Measurements from ENCODE around the gene BCL2L2. TPM values are rescaled to one million over a fixed set of nuclear protein-coding genes. Genes with fewer than 3 reads are reported as not detected.

BCL2L2 gene
- total and polyA plus RNA-seq, 2 experiments from 2014 or later, result 4.3 to 20.8 TPM

GRCh38 chr14:23326491-23327332 is 20.1 kb downstream of the BCL2L2 start:
- Histone ChIP-seq H3K4me3 (no peak overlapping the region), H3K4me1 (ENCODE audit: insufficient read depth) (peaks cover 9% of the 10 kb centered on the region), H3K9me3 (ENCODE audit: low read depth) (no peaks in the 10 kb centered on the region), H3K36me3 (replicated peaks; ENCODE audit: insufficient read depth, low read depth) (no peaks in the 10 kb centered on the region), H3K79me2 (peaks cover 26% of the 10 kb centered on the region), H2AFZ (no peak overlapping the region), H3K4me2 (no peak overlapping the region), H3K9me2 (replicated peaks; ENCODE audit: insufficient read depth) (no peaks in the 10 kb centered on the region), H3K27me3 (no peaks in the 10 kb centered on the region), H3K27ac (no peak overlapping the region), H4K20me1 (ENCODE audit: insufficient read depth, poor library complexity, severe bottlenecking) (peaks cover 12% of the 10 kb centered on the region)
- DNase-seq (ENCODE audit: low spot score), result no peak
- WGBS (ENCODE audit: low lambda C conversion rate, missing lambda C conversion rate), result 87% methylated on average over 13 of the region's 13 CpGs
- TF ChIP-seq CTCF (IDR thresholded peaks at IDR 0.05; ENCODE audit: poor library complexity) (no peak), EZH2phosphoT487 (IDR thresholded peaks at IDR 0.05; ENCODE audit: low read depth, severe bottlenecking, unreplicated experiment) (no peak), EZH2 (IDR thresholded peaks at IDR 0.05; ENCODE audit: borderline replicate concordance) (no peak)

- WGBS (ENCODE audit: low lambda C conversion rate, missing lambda C conversion rate), result 56% methylated on average over 4 of the region's 4 CpGs
Observed at GRCh38 chr14:23327947-23328744, 21.5 kb downstream of the BCL2L2 start.

GRCh38 chr14:23335623-23336022 is 29.0 kb downstream of the BCL2L2 start:
- Histone ChIP-seq H3K9me3 (ENCODE audit: low read depth) (no peaks in the 10 kb centered on the region), H3K27ac (no peak overlapping the region), H3K27me3 (no peaks in the 10 kb centered on the region), H3K9me2 (replicated peaks; ENCODE audit: insufficient read depth) (no peaks in the 10 kb centered on the region), H3K4me2 (no peak overlapping the region), H3K36me3 (replicated peaks; ENCODE audit: insufficient read depth, low read depth) (no peaks in the 10 kb centered on the region), H3K4me3 (no peak overlapping the region), H3K4me1 (ENCODE audit: insufficient read depth) (no peaks in the 10 kb centered on the region), H2AFZ (no peak overlapping the region), H4K20me1 (ENCODE audit: insufficient read depth, poor library complexity, severe bottlenecking) (no peaks in the 10 kb centered on the region), H3K79me2 (no peaks in the 10 kb centered on the region)
- no peak for TF ChIP-seq EZH2phosphoT487 (IDR thresholded peaks at IDR 0.05; ENCODE audit: low read depth, severe bottlenecking, unreplicated experiment)
- TF ChIP-seq EZH2 (IDR thresholded peaks at IDR 0.05; ENCODE audit: borderline replicate concordance), result no peak
- no peak for TF ChIP-seq CTCF (IDR thresholded peaks at IDR 0.05; ENCODE audit: poor library complexity)
- DNase-seq (ENCODE audit: low spot score), result no peak
- WGBS (ENCODE audit: low lambda C conversion rate, missing lambda C conversion rate), result 80% methylated on average over 5 of the region's 5 CpGs

More at GRCh38 chr14:23327947-23328744, 21.5 kb downstream of the BCL2L2 start:
- DNase-seq (ENCODE audit: low spot score), result peak; percentile 85
- Histone ChIP-seq H3K27ac (no peak overlapping the region), H3K9me3 (ENCODE audit: low read depth) (no peaks in the 10 kb centered on the region), H3K36me3 (replicated peaks; ENCODE audit: insufficient read depth, low read depth) (no peaks in the 10 kb centered on the region), H3K4me1 (ENCODE audit: insufficient read depth) (peaks cover 2% of the 10 kb centered on the region), H3K27me3 (no peaks in the 10 kb centered on the region), H3K79me2 (peaks cover 11% of the 10 kb centered on the region), H2AFZ (no peak overlapping the region), H3K4me3 (no peak overlapping the region), H3K4me2 (no peak overlapping the region), H4K20me1 (ENCODE audit: insufficient read depth, poor library complexity, severe bottlenecking) (peaks cover 4% of the 10 kb centered on the region), H3K9me2 (replicated peaks; ENCODE audit: insufficient read depth) (no peaks in the 10 kb centered on the region)
- TF ChIP-seq EZH2 (IDR thresholded peaks at IDR 0.05; ENCODE audit: borderline replicate concordance), result no peak
- no peak for TF ChIP-seq EZH2phosphoT487 (IDR thresholded peaks at IDR 0.05; ENCODE audit: low read depth, severe bottlenecking, unreplicated experiment)
- peak; percentile 86 for TF ChIP-seq CTCF (IDR thresholded peaks at IDR 0.05; ENCODE audit: poor library complexity)

Measured in hepatocyte (in vitro differentiated cells).